ENCODE measurements around the gene CELSR3.
A peak's percentile ranks its signal among the peaks of the same experiment; 100 is the strongest.

Gene CELSR3

DNA sequence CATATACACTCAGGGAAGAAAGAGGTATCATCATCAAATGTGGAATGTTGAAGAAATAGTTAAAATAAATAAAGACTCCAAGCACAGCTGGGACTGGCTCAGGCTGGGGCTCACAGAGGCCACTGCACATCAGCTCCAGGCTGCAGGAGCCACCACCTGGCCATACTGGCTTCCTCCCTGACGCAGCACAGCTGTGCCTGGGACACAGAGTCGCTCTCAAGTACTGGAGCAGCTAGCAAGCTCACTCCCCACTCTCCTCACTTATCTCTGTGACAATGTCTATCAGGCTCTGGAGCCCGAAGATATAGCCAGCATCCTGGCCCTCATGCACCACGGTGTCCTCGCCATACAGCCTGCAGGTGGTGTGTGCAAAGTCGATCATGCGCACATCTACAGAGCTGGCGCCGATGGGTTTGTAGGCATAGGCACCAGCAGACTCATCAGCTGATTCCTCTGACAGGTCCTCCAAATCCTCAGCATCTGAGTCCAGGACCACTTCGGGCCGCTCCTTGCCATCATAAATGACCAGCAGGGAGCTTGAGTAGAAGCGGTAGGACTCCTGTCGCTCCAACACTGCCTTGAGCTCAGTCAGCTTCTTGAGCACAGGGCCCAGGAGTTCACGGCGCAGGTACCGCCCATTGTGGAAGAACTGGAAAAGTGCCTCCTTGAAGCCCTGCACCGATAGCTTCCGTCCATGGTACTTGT is 25.5 kb upstream of the CELSR3 start:
- DNase-seq = peak in 2 of 10 donors; percentile 30 to 69

DNA sequence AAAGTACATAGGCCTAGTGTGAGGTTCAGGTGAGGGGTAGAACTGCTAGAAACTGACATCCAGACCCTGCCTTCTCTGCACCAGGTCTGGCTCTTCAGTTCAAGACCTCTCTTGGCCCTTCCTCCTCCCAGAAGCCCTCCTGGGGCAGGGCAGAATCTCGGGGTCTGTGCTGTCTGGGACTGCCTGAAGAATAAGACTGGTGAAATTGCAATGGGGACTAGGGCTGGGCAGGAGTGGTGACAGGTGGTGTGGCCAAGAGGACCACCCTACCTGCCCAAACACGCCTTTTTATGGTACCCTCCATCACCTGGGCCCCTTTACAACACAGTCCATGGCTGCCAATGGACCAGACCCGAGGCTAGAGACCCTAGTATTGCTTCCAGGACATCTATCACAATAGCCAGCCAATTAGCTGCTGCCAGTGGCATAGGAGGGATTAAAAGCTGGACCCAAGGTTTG is 24.6 kb upstream of the CELSR3 start:
- intact Hi-C loops (cut with DNase I) = no loop called here
- DNase-seq = peak in 1 of 10 donors; percentile 52

More for the DNA sequence above, 25.5 kb upstream of the CELSR3 start:
- intact Hi-C loops (cut with DNase I) = no loop called here

- intact Hi-C loops (cut with DNase I) = no loop called here
- DNase-seq = peak in 2 of 10 donors; percentile 6 to 13
These were observed 24.0 kb upstream of the CELSR3 start for GRCh38 chr3:48686538-48687219.

- peak; percentile 79 to 98 (median 85) for DNase-seq
- intact Hi-C loops (cut with DNase I) = loop anchor here (2.0 kb wide), 1 partner anchor 55 kb away; no protein-coding TSS in a partner anchor
These were observed 23.2 kb upstream of the CELSR3 start, which contains the start of gene NCKIPSD for GRCh38 chr3:48685603-48686511. NCKIPSD (minus strand) TSS chr3:48685915; CDS start chr3:48685807, 108 bp downstream.

GRCh38 chr3:48685293-48685602 is 22.6 kb upstream of the CELSR3 start:
- DNase-seq = no peak
- intact Hi-C loops (cut with DNase I) = loop anchor here (2.0 kb wide), 1 partner anchor 56 kb away; no protein-coding TSS in a partner anchor

GRCh38 chr3:48684480-48685143 is 21.9 kb upstream of the CELSR3 start:
- intact Hi-C loops (cut with DNase I) = loop anchor here (2.0 kb wide), 1 partner anchor 56 kb away; no protein-coding TSS in a partner anchor
- peak in 2 of 10 donors; percentile 79 to 82 for DNase-seq

GRCh38 chr3:48684054-48684349 is 21.3 kb upstream of the CELSR3 start:
- peak in 1 of 10 donors; percentile 30 for DNase-seq
- intact Hi-C loops (cut with DNase I) = loop anchor here (2.0 kb wide), 1 partner anchor 57 kb away; no protein-coding TSS in a partner anchor

DNA sequence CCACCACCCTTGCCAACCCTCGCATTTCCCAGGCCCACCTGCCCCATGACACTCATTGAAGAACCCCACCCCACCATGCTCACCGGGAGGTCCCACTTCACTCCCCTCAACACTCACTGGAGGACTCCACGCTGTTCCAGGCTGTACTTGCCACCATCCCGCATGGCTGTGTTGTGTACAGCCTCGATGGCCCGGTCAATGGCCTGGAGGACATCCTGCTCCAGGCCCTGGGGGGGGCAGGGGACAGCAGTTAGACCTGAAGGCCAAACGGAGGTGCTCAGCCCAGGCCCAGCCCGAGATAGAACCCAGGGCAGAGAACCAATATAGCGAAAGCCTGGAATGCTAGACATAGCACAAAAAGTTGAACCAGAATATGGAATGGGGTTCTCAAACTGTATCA is 20.1 kb upstream of the CELSR3 start:
- intact Hi-C loops (cut with DNase I) = no loop called here
- DNase-seq = peak in 2 of 10 donors; percentile 61 to 64

GRCh38 chr3:48681974-48682610 is 19.4 kb upstream of the CELSR3 start:
- peak in 2 of 10 donors; percentile 57 to 63 for DNase-seq

GRCh38 chr3:48681541-48681880 is 18.8 kb upstream of the CELSR3 start:
- intact Hi-C loops (cut with DNase I) = no loop called here
- peak in 1 of 10 donors; percentile 21 for DNase-seq

More at GRCh38 chr3:48681974-48682610, 19.4 kb upstream of the CELSR3 start:
- intact Hi-C loops (cut with DNase I) = no loop called here

GRCh38 chr3:48680811-48681540 is 18.3 kb upstream of the CELSR3 start:
- intact Hi-C loops (cut with DNase I) = no loop called here

GRCh38 chr3:48679411-48680391 is 17.0 kb upstream of the CELSR3 start:
- DNase-seq = peak in 3 of 10 donors; percentile 37 to 75 (median 66)
- intact Hi-C loops (cut with DNase I) = no loop called here

More at GRCh38 chr3:48680811-48681540, 18.3 kb upstream of the CELSR3 start:
- peak in 3 of 10 donors; percentile 67 to 84 (median 72) for DNase-seq

DNA sequence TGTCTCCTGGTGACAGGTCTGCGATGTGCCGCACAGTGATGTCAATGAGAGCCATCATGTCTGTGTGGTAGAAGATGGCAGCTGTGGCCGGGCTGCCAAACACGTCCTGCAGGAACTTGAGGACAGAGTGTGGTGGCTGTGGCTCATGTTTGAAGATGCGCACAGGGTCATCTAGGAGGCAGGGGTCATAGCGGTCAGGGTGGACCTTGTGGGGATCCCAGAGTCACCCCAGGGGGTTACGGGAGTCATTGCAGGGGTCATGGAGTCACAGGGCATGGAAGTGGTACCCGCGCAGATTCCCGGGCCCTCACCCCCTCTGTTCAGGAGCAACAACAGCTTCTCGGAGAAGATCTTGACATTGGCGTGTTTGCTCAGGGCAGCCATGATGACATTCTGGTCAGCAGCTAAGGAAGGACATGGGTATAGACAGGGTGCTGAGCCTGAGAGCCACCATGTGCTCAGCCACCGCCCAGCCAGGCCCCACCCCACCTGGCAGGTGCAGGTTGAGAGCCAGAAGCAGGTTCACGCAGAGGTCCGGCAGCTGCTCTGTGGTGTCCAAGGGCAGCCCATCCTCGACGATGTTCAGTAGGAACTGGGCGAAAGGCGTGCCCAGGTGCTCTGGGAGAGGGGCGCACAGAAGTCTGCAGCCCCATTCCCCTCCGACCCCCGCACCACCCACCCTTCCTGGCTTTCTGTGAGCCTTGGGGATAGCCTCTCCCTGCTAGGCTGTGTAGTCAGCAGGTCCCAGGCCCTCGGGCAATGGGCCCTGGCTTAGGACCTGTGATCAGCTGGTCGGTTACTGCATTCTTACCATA is 16.1 kb upstream of the CELSR3 start:
- DNase-seq = peak in 3 of 10 donors; percentile 26 to 78 (median 35)
- intact Hi-C loops (cut with DNase I) = no loop called here

GRCh38 chr3:48678056-48678455 is 15.4 kb upstream of the CELSR3 start:
- peak in 3 of 10 donors; percentile 5 to 52 (median 16) for DNase-seq
- intact Hi-C loops (cut with DNase I) = no loop called here

GRCh38 chr3:48674505-48674904 is 11.8 kb upstream of the CELSR3 start:
- intact Hi-C loops (cut with DNase I) = no loop called here
- DNase-seq = peak in 2 of 10 donors; percentile 37 to 55

DNA sequence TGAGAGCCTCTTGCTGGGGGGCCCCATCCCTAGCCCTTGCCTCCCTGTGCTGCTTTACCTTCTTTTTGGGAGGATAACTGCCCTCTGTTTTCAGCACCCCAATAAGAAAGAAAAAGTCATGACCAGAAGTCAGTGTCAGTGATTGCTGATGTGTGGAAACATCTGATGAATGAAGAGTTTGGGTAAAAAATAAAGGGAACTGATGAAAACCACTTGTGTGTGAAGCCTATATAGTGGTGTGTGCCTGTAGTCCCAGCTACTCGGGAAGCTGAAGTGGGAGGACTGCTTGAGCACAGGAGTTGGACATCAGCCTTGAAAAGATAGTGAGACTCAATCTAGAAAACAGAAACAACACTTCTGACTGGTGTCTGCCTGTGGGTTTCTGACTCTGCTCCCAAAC is 9.8 kb upstream of the CELSR3 start:
- DNase-seq = peak in 2 of 10 donors; percentile 25 to 49
- intact Hi-C loops (cut with DNase I) = no loop called here

DNA sequence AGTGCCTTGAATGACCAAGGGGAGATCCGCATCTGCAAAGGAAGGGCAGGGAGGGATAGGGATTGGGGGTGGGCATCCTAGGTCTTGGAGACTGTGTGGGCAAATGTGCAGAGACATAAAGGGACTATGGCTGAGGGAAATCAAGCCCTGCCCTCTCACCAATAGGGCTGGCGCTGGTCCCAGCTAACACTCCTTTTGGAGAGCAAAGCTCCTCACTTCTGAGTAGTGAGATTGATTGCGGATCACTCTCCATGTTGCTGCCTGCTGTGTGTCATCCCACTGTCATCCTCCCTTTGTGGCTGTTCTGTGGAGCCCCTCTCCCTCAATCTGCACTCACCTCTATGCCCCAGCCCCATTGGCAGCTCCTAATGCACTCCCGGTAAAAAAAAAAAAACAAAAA is 2.2 kb upstream of the CELSR3 start:
- no peak for DNase-seq
- intact Hi-C loops (cut with DNase I) = no loop called here

All from posterior cingulate gyrus (tissue), 11 donors.